NCI-H128 (cell line): Measurements from ENCODE around the gene HACE1.
"Not testable (repeated sequence)": the region's sequence is repeated elsewhere in the genome, so short reads cannot be mapped to it uniquely, and the experiment has no call there.

Source experiments
- DNase-seq: peaks from one replicate; lab custom pipeline; 2025; ENCODE audit not compliant: unreplicated experiment; lab: John Stamatoyannopoulos, UW

Gene HACE1

DNA sequence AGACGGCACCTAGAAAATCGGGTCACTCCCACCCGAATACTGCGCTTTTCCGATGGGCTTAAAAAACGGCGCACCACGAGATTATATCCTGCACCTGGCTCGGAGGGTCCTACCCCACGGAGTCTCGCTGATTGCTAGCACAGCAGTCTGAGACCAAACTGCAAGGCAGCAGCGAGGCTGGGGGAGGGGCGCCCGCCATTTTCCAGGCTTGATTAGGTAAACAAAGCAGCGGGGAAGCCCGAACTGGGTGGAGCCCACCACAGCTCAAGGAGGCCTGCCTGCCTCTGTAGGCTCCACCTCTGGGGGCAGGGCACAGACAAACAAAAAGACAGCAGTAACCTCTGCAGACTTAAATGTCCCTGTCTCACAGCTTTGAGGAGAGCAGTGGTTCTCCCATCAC is 122.2 kb downstream of the HACE1 start:
- not testable (repeated sequence) for DNase-seq

DNA sequence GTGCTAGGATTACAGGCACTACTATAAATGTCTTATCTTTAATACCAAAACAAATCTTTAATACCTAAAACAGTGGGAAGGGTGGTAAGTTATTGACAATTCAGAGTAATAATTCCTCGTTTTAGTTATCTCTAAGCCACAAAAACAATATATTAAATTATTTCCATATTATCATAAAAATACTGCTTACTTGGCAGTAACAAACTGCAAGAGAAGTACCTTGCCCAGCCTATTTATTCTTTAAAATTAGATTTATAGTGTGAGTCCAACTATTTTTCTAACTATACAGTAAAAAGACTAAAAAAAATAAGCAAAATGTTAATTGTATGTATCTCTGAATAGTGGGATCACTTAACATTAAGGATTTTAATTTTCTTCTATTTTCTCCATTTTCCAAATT is 123.2 kb downstream of the HACE1 start:
- DNase-seq, result no peak

DNA sequence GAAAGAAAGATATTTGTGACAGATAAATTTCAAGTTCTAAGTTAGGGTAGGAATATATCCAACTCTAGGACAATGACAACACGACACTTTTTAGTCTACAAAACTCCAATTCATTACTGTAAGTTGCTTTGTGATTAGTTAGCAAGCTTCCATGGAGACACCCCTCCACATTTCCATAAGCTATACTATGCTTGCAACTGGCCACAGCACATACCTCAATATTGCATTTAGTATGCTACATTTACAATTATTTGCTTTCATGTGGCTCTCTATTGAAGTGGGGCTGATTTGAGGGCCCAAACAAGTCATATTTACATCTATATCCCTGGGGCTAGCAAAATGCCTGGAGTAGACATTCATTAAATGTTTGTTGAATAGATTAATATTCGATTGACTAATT is 129.3 kb downstream of the HACE1 start:
- no peak for DNase-seq

DNA sequence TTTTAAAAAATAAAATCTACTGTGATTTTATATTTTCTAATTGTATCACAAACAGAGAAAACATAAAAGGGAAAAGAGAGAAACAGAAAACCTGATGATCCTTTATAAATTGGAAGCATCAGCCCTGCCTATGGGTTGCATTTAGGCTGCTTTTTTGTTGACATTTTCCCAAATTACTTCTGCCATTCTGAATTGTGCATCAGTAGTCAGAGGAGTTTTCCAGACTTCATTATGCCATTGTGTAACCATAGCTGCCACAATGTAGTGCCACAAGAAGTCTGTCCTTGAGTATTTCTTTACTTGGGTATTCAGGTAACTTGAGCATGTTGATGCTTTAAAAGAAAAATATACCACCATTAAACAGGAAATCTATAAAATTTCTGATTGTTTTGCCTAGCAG is 130.3 kb downstream of the HACE1 start:
- DNase-seq, result no peak

DNA sequence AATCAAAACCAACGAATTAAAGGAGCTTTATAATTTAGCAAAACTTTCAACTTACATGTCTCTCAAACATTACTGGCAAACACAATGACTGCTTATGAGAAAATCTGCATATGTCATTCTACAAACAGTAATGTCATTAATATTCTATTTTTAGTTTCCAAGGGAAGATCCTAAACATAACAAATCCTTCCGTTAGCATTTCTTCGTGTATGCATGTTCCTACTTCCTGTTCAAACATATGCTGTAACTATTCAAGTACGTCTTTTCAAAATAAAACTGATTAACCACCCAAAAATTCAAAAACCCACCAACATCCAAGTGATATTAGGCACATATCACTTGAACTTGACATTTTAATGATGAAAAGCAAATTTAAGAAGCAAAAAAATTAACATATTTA is 131.3 kb downstream of the HACE1 start:
- DNase-seq, result no peak

DNA sequence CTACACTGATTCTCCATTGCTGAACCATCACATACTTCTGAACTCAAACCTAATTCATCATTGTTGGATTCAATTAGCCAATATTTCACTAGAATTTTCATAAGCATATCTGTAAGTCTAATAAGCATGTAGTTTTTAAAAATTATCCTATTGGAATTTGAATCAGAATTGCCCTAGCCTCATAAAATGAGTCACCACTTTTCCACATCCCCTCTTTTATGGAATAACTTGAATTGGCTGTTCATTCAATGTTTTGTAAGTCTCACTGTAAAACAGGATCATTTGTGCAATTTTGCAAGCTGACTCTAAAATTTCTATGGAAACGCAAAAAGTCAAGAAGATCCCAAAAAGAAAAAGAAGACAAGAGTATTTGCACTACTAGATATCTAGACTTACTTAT is 141.0 kb downstream of the HACE1 start:
- DNase-seq, result no peak

DNA sequence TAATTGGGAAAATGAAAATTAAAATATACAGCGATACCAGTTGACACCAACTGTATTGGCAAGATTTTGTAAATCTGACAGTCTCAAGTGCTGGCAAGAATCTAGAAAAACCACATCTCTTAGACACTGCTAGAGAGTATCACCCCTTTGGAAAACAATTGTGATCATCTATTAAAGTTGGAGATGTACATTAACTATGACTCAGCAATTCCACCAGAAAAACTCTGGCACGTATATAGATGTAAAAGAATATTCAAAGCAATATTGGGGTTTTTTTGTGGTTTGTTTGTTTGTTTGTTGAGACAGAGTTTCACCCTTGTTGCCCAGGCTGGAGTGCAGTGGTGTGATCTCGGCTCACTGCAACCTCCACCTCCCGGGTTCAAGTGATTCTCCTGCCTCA is 142.9 kb downstream of the HACE1 start:
- DNase-seq, result no peak

DNA sequence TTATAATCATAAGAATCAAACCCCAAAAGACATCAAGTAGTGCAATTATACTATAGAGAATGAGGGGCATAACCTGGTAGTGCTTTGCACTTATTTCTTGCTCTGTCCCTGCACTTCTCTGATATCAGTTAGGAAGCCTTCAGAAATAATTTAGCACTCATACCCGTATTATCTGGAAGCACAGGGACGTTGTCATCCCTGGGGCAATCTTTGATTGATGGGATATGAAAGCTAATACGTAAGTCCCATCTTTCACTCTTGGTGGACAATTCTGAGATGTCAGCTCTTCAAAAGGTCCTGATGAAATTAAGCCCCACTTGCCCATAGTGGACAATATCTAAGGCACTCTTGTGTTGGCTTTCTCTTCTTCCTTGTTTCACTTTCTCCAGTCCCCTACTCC is 144.9 kb downstream of the HACE1 start:
- no peak for DNase-seq

DNA sequence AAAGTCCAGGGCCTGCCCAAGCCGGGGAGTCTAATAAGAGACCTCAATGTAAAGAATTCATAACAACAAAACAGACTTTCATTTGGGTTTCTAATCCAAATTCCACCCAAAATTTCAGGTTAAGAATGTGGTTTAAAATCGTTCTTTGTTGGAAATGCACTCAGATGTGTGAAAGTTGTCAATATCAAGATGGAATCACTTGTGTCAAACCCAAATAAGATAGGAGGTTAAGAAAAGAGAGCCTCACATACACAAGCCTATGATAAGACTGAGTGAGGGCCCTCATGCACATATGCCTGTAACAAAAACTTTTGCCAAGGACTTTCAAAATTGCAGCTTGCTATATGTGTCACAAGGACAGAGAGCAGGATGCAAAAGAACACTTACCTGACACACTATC is 145.7 kb downstream of the HACE1 start:
- no peak for DNase-seq

DNA sequence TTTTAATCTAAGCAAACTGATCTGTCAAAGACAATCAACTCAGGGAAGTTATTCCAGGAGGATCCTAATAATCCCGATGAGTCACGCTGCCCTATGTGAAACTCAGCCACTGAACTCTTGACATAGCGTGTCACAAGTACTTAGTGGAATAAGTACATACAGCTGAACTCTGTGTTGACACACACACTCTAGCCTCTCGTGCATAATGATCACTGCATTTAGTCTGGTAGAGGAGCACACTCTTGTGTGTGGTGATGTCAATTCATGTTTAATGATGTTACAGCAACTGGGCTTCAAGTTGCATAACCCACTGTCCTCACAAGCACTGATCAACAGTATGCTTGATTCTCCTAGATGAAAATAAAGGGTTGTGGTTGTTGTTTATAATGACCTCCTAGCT is 148.3 kb downstream of the HACE1 start:
- no peak for DNase-seq

DNA sequence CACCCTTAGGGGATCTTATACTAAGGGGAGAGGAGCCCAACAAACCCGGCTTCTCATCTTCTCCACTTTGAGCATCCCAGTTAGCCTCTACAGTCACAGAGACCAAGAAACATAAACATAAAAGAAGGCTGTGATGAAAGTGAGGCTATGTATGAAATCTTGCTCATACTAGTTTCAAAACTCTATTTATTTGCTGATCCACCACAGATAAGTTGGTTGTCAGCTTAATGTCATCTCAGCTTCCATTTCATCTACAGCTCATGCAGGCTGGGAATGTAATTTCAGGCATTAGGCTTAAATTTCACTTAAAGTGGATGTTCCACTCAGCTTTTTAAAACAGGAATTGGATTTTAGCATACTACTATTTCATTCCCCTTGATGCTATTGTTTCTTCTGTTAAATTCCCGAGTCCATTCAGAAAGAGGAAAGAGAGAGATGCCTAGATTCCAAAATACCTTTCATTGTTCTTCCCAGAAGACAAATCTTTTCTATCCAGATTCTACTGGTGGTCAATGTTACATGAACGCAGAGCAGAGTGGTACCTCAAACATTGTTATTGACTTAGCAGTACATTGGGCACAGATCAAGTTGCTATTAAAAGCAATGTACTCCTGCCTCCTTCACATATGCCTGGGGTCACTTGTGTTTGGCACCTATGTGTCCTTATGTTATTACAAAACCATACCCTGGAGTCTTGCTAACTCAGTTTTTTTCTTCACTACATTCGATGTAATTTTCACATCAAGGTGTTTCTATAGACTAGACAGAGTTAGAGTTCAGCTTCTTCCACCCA is 149.0 kb downstream of the HACE1 start:
- DNase-seq, result no peak

DNA sequence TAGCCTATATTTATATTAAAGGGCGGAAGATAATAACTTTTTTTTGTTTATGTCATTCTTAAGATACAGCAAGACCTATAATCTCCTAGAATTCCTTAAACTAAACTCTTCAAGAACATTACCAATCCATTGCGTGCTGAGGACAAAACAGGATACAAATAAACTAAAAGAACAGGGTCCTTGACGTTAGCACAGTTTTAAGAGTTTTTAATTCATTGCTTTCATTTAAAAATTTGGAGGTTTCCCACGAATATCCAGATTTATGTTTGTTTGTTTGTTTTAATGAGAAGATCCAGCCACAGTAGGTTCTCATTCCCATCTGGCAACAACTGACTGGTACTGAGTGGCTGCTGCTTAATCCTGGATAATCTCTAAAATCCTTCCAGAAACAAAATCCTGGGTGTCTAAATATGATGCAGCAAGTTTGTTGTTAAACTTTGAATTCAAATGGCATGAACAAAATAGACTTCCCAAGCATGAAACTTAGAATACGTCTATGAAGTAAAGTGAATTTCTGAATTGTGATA is 153.7 kb downstream of the HACE1 start:
- no peak for DNase-seq

DNA sequence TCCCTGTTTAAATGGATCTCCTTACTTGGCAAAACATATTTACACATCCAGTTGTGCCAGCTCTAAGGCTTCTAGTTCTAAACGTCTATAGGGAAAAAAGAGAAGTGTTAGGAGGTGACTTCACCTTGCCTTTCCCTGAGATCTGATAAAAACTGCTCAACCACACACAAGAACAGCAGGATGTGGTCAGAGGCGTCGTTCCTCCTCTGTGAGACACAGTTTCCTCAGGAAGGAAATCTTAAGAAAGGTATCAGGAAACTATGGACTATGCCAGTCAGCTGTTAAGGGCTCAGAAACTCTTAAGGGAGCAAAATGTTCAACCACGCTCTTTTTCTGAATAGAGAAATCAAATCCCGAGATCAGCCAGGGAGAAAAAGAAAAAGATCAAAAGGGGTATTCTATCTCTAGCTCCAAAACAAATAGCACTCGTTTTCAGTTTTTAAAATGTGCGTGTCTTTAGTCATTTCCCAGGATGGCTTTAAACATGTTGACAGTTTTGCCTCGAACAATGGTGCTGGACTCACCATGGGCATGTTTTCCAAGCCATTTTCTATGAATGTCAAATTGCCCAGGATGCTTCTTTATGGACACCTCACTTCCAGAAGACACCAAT is 154.5 kb downstream of the HACE1 start:
- no peak for DNase-seq

DNA sequence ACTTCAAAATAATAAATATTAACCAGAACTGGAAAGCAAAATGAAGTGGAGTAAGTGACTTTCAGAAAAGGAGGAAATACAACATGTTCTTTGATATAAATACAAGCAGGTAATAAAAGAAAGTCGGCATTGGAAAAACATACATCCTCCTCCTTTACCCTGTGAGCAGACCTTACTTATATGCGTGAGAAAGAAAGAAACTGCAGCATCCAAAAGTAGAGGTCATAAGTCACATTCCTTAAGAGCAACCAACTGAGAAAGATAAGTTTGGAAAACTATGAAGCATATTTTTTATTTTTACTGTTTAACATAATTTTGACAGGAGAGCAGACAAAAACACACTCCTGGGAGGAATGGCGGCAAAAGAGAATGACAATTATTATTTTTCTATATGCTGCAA is 155.5 kb downstream of the HACE1 start:
- DNase-seq, result no peak

DNA sequence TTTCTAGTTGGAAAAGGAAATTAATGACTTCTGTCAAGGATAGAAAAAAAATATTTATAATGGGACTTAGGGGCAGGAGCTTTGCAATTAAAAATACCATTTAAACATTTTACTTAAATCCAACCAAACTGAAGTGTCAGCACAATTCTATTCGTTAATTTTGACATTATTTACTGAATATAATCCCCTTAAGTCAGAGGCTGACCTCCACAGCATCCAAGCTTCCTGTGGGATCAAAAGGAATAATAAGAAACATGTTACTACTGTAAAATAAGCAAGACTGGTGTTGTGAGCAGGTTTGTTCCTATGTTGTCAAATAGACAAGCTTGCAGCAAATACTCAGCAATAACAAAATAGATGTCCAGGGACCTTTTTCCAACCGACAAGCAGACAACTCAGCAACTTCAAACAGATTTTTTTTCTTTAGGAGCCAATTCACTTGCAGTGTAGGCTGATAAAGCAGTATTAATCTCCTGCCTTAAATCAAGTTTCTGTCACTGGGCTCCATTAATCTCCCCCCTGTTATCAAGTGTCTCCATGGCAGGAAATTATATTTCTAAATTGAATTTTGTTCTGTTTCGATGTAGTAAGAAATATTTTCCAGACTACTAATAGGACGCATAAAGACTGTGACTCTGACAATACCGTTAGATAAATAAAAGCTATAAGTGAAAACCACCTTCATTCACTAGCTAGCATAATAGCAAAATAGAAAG is 157.4 kb downstream of the HACE1 start:
- no peak for DNase-seq

DNA sequence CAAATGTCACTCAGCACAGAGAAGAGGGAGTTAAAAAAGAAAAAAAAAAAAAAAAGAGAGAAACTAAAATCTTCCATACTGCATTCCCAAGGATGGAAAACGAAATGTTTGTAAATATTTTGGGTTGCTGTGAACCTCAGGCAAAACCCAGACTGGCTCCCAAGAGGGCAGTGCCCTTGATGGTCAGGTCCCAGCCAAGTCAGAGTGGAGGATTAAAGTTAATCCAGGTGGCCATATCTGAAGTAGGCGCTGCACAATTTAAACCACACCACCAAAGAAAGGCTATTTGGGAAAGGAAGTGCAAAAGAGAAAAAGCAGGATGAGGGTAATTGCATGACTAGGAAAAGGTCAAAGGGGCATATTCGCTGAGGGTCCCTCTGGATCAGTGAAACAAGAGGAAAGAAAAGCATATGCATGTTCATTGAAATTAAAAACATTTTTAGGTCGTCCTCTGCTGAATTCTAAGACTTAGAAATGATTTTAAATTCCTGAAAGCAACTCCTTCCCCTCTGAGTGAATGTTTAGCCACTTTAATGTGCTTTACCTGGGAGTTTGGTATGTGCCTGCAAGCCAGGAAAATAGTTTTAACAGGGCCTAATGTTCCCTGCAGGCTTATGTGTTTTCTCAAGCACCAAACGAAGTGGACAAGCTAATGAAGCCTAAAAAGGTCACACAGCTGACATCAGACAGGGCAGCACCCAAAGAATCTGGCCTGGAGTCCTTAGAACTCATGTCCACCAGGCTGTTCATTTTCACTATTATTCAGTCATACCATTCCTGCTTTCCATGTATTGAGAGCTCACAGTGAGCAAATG is 159.1 kb downstream of the HACE1 start:
- no peak for DNase-seq

DNA sequence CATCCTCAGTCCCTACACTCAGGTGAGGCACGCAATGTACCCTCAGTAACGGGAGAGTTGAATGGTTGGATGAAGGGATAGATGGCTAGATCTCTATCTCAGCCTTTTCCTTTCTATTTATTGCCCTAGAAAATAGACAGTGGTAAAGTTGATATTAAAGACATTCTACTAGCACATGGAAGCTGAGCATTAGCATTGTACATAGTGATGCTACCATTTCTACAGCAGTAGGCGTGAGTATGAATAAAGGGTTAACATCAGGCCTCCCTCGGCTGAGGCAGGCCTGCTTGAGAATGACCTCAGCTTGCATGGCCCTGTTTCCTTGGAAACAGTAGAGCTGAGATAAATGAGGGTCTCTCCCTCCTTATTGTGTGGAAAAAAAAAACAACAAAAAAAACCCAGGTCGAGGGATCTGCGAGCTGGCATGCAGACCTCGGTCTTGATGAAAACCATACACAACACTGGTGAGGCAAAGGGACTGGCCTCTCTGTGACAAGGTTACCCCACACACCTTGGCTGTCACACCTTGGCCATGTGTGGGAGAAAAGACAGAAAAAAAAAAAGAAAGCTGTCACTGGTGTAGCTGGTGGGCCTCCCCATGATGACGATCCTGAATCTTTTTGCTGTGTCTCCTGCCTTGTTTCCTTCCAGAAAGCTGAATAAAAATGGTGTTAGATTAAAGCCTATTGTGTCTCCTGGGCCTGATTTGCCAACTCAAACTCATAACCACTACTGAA is 160.0 kb downstream of the HACE1 start:
- DNase-seq, result no peak

DNA sequence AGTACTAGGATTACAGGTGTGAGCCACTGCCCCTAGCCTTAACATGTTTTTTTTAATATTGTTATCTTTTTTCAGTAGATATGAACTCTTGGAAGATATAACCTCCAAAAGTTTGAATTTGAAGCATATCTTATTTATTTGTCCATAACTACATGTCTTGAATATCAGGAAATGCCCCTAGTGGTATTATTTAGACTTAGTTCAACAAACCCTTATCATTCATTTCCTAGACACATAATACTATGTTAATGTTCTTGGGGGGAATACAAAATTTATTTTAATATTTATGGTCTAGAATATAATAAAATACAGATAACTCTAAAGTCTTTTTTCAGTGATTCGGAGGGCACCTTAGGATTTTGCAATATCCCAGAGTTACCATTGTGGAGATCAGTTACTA is 160.7 kb downstream of the HACE1 start:
- no peak for DNase-seq

DNA sequence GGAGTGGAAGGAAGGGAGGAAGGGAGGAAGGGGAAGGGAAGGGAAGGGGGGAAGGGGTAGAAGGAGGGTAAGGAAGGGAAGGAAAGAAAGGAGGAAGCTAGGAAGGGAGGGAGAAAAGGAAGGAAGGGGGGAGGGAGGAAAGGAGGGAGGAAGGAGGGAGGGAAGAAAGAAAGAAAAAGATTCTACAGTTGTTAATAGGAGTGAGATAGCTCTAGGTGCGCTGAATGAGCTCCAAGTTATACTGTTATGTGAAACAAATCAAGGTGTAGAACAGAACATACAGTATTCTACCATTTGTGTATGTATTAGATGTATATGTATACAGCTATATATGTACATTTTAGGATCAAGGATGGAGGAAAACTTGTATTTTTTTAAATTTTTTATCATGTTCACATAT is 167.7 kb downstream of the HACE1 start:
- DNase-seq, result no peak

DNA sequence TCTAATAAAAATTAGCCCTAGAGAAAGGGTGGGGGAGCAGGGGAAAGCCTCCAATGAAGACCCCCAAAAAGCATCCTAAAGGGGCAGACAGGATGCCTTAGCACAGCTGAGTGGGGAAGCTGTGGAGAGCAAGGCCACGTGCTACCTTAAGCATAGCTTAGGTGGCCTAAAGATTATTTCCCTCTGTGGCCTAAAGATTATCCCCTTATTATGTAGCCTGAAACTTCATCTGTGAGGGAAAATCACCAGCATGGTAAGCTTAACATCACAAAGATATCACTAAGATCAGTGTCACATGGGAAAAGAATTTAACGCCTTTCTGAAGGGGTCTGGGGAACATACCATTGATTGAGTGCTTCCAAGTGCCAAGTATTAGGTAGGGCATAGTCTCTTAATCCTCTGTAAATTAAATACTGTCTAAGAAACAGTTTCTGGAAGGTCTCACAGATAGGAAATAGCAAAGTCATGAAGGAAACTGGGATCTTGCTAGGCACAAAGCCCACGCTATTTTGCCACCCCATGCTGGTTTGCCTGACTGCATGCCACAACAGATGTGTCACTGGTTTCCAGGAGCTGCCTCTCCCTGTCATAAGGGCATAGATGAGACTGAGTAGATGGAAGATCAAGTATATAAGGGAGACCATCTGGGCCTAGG is 170.0 kb downstream of the HACE1 start:
- DNase-seq, result no peak
